H1 (cell line): Measurements from ENCODE around the gene DOCK9. TPM values are rescaled to one million over a fixed set of nuclear protein-coding genes. Genes with fewer than 3 reads are reported as not detected.

Source experiments
- BRCA1 ChIP-seq: IDR thresholded peaks from 2 replicates; pipeline ENCODE4 v1.6.1; 2012; ENCODE audit warnings: low read depth, low read length, improper control_type of control experiment
- CHD1 ChIP-seq: IDR thresholded peaks from 2 replicates; pipeline ENCODE4 v1.6.1; 2012; ENCODE audit warnings: low read depth, low read length, improper control_type of control experiment
- CHD7 ChIP-seq: fragments of 300-600 bp; sonication (generic); IDR thresholded peaks from 2 replicates; pipeline ENCODE4 v1.7.1; 2012; ENCODE audit warnings: low read length, moderate library complexity, mild to moderate bottlenecking, inconsistent platforms; ENCODE audit not compliant: insufficient replicate concordance
- CREB1 ChIP-seq: IDR thresholded peaks from 2 replicates; pipeline ENCODE4 v1.6.1; 2012; ENCODE audit warnings: inconsistent platforms
- EZH2 ChIP-seq: fragments of 200-600 bp; sonication (generic); IDR thresholded peaks from 2 replicates; pipeline ENCODE4 v1.7.1; 2012; ENCODE audit warnings: low read depth, mild to moderate bottlenecking, moderate library complexity, low read length, inconsistent platforms; ENCODE audit not compliant: severe bottlenecking
- FOSL1 ChIP-seq: IDR thresholded peaks from 2 replicates; pipeline ENCODE4 v1.6.1; 2011; ENCODE audit warnings: mild to moderate bottlenecking, low read depth, low read length, moderate library complexity; ENCODE audit not compliant: insufficient read depth
- JUN ChIP-seq: IDR thresholded peaks from 2 replicates; pipeline ENCODE4 v1.6.1; 2011; ENCODE audit warnings: low read depth, mild to moderate bottlenecking, improper control_type of control experiment, low read length
- MAX ChIP-seq: IDR thresholded peaks from 2 replicates; pipeline ENCODE4 v1.6.1; 2012; ENCODE audit warnings: inconsistent platforms
- NANOG ChIP-seq: IDR thresholded peaks from 2 replicates; pipeline ENCODE4 v1.6.1; 2011; ENCODE audit warnings: low read length, low read depth, mild to moderate bottlenecking, inconsistent platforms; ENCODE audit not compliant: insufficient read depth, poor library complexity, severe bottlenecking
- RXRA ChIP-seq: IDR thresholded peaks from 2 replicates; pipeline ENCODE4 v1.6.1; 2011; ENCODE audit warnings: low read depth, mild to moderate bottlenecking, low read length, moderate library complexity; ENCODE audit not compliant: insufficient read depth
- SP1 ChIP-seq: IDR thresholded peaks from 2 replicates; pipeline ENCODE4 v1.6.1; 2011; ENCODE audit warnings: low read depth, low read length
- TAF7 ChIP-seq: optimal IDR thresholded peaks from 2 replicates; pipeline ENCODE3; 2011; ENCODE audit warnings: low read depth, mild to moderate bottlenecking, inconsistent platforms, low read length, moderate library complexity, borderline replicate concordance
- polyA plus RNA-seq, 7 experiments: library from polyadenylated mRNA; depleted of rRNA in 3 of 7; stranded (reverse) in 5 of 7; unstranded in 2 of 7; fragments of >200 nt in 5 of 7; fragments of 200-250 nt in 2 of 7; gene quantifications; 1 replicate in 5 of 7; 2 replicates in 1 of 7; 4 replicates in 1 of 7; pipeline versions ENCODE4 v1.2.1 to v1.2.3, GENCODE V29; 2011 to 2013; ENCODE audit warnings: missing spikeins in 2 of 7, mixed read lengths in 2 of 7
- total RNA-seq: library from RNA; stranded (reverse); fragmentation: NEBNext Ultra II Directional; extraction: Animal tissue kit (Norgen Biotek cat#: 25700); gene quantifications from 2 replicates; pipeline ENCODE4 v1.2.1, GENCODE V29; 2021

Gene DOCK9
- total and polyA plus RNA-seq, 2 of the 8 experiments (the other 6 are each of a cell fraction or from before 2014, with no cell fraction given), result 21.6 to 31.5 TPM

GRCh38 chr13:98838776-98839175 lies 139.1 kb downstream of the DOCK9 start (continued):
- TF ChIP-seq CHD7, result no peak
- TF ChIP-seq CREB1, result no peak
- no peak for TF ChIP-seq SP1
- TF ChIP-seq FOSL1, result no peak
- no peak for TF ChIP-seq MAX
- TF ChIP-seq CHD1, result no peak
- no peak for TF ChIP-seq BRCA1
- no peak for TF ChIP-seq NANOG
- TF ChIP-seq TAF7, result no peak
- TF ChIP-seq EZH2, result no peak
- TF ChIP-seq RXRA, result no peak
- TF ChIP-seq JUN, result no peak
